Measurements from ENCODE around the gene ANKH.

The ANKH gene

DNA sequence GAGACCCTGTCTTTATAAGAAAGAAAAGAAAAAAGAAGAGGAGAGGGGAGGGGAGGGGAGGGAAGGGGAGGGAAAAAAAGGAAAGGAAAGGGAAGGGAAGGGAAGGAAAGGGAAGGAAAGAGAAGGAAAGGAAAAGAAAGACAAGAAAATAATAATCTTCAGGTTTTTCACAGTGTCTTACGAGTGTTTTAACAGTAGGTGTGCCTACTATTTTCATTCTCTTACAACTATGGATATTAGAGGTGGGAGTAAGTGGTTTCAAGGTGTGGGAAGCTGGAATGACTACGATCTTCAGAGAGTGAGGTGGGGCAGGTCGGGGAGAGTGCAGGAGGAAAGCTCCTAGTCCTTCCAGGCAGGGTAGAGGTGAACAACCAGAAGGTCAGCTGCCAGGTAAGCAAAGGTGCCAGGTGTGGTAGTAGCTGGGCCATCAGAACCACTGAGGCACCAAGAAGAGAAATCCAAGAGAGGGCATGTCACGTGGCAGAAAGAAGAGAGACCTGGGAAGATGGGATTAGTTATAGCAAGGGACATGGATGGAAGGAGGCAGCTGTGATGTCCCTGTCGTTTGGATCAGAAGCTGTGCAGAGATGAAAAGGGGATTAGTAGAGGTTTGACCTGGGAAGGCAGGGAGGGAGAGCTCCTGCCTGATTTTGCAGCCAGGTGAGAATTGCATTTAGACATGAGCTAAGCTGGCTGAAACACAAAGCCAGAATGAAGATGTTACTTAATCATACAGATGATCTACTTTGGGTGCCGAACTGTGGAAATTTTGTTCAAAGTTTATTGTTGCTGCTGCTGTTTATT lies 111.6 kb downstream of the ANKH start:
- DNase-seq (ENCODE audit: low read depth), result no peak

DNA sequence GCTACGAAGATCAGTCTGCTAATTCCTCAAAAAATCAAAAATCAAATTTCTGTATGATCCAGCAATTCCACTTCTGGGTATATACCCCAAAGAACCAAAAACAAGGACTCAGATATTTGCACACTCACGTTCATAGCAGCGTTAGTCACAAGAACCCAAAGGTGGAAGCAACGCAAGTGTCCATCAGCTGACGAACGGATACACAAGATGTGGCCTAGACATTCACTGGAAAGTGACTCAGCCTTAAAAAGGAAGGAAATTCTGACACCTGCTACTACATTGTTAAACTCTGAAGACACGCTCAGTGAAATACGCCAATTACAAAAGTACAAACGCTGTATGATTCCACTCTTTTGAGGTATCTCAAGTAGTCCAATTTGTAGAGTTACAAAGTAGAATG lies 113.7 kb downstream of the ANKH start:
- DNase-seq (ENCODE audit: low read depth), result no peak

DNA sequence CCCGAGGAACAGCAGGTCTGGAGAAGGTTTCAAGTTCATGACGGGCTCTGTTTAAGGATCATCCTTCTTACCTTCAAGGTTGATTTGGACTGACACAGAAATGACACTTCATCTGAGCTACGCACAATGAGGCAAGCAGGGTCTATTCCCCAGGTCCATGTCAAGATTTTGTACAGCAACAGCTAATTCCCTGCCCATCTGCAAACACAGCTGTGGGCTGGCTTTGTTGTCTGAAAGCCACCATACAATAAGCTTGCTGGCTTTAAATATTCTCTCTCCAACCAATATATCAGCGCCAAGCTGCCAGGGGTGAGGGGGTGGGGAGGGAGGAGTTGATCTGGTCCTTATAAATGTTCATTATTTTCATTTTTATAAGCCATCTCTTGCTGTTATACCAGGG lies 115.1 kb downstream of the ANKH start:
- no peak for DNase-seq (ENCODE audit: low read depth)

GRCh38 chr5:14753947-14754346 lies 117.6 kb downstream of the ANKH start:
- no peak for DNase-seq (ENCODE audit: low read depth)

DNA sequence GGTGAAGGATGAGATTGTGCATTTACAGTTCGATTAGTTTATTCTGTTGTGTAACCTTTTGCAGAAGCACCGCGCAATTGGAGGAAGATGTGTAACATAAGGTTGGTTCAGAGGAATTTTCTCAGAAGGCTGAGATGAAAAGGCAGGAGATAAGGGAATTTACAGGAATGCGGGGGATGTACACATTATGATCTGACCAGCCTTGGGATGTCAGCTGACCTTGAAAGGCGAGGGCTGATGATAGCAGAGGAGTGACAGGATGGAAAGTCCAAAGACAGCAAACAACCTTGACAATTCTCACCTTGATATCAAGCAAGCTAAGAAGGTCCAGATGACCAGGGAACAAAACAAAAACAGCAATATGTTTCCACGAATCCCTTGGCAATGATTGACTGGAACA lies 118.3 kb downstream of the ANKH start:
- DNase-seq (ENCODE audit: low read depth), result no peak

DNA sequence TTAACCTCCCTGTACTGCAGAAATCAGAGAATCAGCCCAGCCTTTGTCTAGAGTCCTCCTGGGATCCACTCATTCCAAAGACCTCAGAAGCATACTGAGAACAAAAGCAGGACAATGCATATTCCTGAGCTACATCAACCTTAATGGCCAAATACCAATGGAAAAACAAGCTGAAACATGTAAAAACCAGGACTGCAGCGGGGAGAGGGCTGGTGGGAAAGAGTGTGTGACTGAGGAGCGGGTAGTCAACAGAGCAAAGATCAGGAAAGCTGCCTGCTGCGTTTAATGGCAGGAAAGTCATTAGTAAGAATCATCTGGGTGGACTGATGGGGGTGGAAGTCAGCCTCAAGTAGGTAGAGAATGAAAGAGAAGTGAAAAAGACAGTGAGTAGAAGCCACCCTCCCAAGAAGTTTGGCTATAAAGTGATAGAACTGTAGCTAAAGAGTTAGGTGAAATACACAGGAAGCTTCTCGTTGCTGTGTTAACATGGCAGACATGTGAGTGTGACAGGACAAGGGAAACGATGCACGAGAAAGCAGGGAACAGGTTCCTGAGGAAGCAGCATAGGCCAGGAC lies 119.0 kb downstream of the ANKH start:
- DNase-seq (ENCODE audit: low read depth), result no peak

DNA sequence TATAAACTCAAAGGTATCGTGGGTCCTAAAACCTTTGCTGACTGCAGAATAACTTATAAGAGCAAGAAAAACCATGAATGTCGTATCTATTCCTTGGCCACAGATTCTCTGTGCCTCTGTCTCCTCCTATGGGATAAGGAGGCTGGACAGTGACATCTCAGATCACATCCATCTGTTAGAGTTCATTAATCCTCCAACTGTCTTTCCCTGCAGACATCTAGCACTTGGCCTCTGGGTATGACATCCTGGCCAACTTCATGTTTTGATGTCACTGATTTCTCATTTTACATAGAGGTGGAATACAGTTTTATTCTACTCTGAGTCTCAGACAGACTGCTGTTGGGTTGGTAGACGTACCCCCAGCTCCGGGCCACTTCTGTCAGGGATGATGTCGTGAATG lies 120.9 kb downstream of the ANKH start:
- no peak for DNase-seq (ENCODE audit: low read depth)

GRCh38 chr5:14749579-14750101 lies 121.9 kb downstream of the ANKH start:
- no peak for DNase-seq (ENCODE audit: low read depth)

- DNase-seq (ENCODE audit: low read depth), result no peak
Observed at GRCh38 chr5:14748180-14748900, 123.2 kb downstream of the ANKH start.

GRCh38 chr5:14745753-14746152 lies 125.8 kb downstream of the ANKH start:
- no peak for DNase-seq (ENCODE audit: low read depth)

DNA sequence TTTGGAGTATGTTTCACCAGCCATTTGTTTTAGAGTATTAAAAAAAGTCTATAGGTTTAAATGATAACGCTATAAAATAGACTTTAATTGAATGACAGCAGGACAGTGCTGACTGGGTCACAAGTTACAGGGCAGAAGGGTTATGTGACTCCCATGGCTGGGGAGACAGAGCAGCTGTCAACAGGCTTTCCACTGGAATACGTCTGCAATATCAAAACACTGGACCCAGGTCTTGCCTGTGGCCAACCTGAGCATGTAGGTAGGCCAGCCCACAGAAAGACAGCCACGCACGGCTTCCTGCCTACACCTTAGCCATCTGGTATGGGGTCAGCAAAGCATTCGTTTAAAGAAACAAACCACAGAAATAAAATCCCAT lies 126.4 kb downstream of the ANKH start:
- DNase-seq (ENCODE audit: low read depth), result no peak

GRCh38 chr5:14744296-14745187 lies 127.0 kb downstream of the ANKH start:
- DNase-seq (ENCODE audit: low read depth), result no peak

DNA sequence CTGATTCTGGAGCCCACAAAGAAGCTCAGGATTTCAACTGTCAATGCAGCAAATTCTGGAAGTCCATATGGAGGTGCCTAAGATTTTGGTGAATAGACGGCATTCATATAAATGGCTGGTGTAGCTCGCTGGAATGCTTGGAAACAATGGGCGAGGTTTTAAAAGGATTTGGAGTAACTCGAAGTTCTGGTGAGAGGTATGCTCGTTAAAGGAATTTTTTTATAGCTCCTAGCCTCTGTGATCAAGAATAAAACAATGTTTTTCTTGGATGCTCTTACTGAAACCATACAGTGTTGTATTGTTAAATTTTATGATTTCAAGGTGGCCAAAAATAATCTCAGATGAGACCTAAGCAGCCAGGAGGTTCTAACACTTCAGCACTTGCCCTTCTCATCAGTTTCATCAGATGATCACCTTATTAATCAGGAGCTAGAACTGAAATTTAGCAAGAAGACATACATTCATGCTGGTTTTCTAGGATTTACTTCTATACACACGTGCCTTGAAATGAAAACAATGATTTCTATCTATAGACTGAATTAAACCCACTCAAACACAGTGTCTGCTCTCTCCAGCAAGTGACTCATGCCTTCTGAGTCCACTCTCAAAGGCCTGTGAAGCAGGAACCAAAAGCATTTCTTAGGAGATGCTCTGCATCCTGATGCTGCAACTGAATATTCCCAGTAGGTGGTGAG lies 127.8 kb downstream of the ANKH start:
- DNase-seq (ENCODE audit: low read depth), result no peak

DNA sequence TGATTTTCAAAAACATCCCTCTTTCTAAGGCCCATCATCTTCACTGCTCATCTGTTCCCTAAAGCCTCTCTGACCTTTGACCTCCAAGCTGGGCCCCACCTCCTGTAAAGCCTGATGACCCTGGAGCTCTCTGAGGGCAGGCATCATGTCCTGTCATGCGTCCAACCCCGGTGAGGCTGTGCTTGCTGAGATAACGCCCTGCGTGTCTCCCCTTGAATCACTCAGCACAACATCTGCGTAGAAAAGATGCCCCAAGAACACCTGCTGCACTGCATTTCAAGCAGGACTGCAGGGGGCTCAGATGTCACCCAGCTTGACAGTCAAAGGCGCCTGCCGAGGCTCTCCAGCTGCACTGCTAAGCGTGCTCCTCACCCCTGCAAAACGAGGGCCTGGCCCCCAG lies 129.1 kb downstream of the ANKH start:
- no peak for DNase-seq (ENCODE audit: low read depth)

DNA sequence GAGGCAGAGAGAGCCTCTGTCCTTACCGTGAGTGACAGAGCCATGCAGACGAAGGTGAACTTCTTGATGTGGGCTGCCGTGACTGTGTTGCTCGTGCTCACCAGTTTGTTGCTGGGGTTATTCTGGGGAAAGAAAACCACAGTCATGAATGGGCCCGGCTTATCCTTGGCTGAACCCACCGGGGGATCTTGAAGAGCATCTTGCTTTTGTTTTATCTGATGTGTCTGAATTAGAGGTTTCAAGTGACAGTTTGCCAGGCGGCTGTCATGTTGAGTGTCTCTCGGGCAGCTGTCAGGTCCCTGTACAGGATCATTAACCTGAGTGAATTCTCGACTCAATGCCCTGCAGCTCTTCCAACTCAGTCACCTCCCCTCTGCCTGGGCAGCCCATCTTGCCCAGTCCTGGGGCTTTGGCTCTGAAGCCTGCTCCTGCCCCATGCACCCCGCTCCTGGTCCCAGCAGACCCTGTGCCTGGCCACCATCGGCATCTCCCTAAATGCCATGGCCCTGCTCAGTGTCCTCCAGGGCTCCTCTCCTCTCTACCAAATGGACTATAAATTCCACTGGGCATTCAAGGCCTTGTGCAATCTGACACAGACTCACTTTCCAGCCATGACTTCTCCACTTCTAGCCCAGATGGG lies 129.7 kb downstream of the ANKH start:
- DNase-seq (ENCODE audit: low read depth), result no peak

DNA sequence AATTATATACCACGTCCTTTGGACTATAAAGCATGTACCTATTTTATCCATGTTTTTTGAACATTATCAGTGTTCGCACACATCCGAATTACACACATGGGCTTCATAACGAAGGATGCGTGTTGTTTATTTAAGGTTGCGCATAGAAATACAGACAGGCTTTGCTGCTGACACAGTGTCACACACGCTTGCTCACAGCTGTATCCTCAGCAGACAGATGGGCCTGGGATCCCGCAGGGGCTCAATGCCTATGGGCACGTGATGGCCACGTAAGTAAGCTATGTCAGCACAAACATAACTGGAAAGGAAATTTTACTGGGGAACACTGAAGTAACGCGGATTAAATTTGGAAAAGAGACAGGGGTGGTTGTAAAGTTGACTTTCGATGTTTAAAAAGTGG lies 130.4 kb downstream of the ANKH start:
- DNase-seq (ENCODE audit: low read depth), result no peak

DNA sequence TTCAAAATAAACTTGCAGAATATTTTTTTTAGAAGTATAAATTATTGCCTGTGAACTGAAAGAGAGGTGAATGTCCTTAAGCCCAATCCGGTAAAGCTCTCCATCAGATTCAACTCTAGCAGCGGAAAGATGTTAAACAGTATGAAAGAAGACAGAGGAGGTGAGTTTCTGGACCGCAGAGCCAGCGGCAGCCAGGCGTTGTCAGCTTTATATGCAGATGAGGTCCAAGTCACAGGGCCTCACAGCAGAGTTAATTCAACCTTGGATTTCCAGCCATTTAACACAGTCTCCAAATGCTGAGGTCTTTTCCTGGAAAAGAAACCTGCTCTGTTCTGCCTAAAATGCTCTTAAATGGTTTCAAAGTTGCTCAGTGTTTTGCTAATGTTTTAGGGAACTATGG lies 131.6 kb downstream of the ANKH start:
- no peak for DNase-seq (ENCODE audit: low read depth)

DNA sequence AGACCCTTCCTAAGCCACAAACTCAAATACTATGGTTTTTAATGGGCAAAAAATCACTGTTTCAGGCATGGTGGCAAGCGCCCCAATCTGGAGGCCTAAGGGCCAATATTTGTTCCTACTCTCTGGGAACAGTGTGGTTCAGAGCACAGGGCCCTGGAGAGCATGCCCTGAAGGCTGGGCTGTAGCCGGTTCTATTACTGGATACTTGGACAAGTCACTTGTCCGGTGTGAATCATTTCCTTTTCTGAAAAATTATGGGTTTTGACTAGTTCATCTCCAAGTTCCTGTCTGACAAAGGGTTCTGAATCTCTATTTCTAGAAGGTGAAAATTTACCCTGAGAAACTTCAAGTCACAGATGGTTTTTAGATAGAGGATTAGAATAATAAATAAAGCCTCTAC lies 132.0 kb downstream of the ANKH start:
- DNase-seq (ENCODE audit: low read depth), result no peak

DNA sequence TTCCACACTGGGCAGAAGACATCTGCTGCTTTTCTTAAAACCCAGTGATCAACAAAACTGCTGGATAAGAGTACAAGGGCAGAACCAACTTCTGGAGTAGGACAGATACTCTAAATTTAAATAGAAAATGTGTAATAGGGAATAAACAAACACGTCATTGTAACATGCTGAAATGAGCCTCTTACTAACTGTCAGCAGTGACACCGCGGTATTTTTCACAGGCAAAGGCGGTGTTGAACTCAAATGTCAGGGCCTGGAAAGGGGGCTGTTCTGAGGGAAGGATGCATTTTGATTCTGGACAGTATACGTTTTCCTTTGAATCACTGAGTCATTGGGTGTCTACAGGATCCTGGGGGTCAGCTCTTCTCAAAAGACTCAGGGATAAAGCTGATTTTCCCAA lies 133.5 kb downstream of the ANKH start:
- DNase-seq (ENCODE audit: low read depth), result no peak

- no peak for DNase-seq (ENCODE audit: low read depth)
Observed at GRCh38 chr5:14737291-14737690, 134.3 kb downstream of the ANKH start.

GRCh38 chr5:14735944-14736343 lies 135.6 kb downstream of the ANKH start:
- DNase-seq (ENCODE audit: low read depth), result no peak

All from activated T-cell treated with anti-CD3 and anti-CD28 coated beads for 48 hours (primary cell).